HG03354 (cell line): Measurements from ENCODE around the gene BICD1.
"Not testable (repeated sequence)": the region's sequence is repeated elsewhere in the genome, so short reads cannot be mapped to it uniquely, and the experiment has no call there.

Experiments
- ATAC-seq: cut with Tn5 transposase; IDR thresholded peaks from one replicate; pipeline ENCODE4 v1.9.1; 2021; ENCODE audit warnings: mild to moderate bottlenecking; ENCODE audit not compliant: unreplicated experiment, poor library complexity, severe bottlenecking

BICD1 gene

DNA sequence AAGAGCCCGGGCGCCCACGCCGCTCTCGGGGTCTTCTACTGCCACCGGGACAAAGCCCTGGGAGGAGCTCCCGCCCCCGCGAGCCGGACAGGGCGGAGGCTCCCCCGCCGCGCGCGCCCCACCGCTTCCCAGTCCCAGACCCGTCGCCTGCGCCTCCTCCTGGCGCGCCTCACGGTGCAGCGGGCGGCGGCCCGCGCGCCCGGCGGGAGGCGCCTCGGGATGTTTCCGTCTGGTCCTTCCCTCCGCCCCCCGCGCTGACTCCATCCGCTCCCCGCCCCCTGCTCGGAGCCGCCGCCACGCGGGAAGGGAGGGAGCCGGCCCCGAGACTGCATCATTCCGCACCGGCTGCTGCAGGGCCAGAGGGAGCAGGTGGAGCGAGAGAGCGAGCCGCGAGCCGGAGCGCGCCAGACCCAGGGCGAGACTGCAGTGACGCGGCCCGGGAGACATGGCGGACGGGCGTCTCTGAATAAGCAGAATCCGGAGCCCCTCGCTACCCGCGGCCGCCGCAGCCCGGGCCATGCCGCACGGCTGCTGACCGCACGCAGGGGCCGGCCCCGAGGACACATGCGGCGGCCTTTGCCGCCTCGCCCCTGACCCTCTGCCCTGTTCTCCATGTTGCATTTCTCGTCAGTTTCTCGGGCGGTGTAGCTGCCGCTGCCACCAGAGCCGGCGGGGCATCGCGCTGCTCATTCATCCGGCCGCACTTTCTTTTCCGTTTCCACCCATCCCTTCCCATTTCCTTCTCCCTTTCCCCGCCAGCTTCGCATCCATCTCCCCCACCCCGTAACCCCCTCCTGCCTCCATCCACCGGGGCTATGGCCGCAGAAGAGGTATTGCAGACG, at the start of gene BICD1:
Gene BICD1, plus strand, starts transcription at position 331 of the 842 bp plus-strand sequence. Its CDS starts 485 bp downstream, at position 816.
- peak; percentile 87 for ATAC-seq

GRCh38 chr12:32061033-32061432, 45.6 kb upstream of the BICD1 start:
- ATAC-seq: no peak

- ATAC-seq: no peak
These were observed 43.8 kb upstream of the BICD1 start for GRCh38 chr12:32062881-32063280.

GRCh38 chr12:32063796-32064195, 42.9 kb upstream of the BICD1 start:
- ATAC-seq: no peak

DNA sequence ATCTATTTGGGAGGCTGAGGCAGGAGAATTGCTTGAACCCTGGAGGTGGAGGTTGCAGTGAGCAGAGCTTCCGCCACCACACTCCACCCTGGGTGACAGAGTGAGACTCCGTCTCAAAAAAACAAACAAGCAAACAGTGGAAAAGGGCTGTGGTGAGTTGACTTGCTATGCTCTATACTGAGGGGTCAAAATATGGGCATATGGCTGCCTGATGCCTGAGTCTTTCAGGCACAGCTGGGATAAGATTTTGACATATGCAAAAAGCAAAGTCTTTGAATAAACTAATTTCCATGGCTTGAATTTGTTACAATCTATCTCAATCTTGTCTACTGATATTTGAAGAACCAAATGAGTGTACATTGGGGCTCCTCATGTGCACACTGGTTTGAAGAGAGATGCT, 40.4 kb upstream of the BICD1 start:
- ATAC-seq: no peak

- ATAC-seq: no peak
These were observed 37.6 kb upstream of the BICD1 start for GRCh38 chr12:32069071-32069470.

GRCh38 chr12:32069731-32070130, 36.9 kb upstream of the BICD1 start:
- no peak for ATAC-seq

GRCh38 chr12:32070370-32070769, 36.3 kb upstream of the BICD1 start:
- no peak for ATAC-seq

GRCh38 chr12:32072102-32072501, 34.5 kb upstream of the BICD1 start:
- ATAC-seq: no peak

- no peak for ATAC-seq
These were observed 32.2 kb upstream of the BICD1 start for GRCh38 chr12:32074432-32074831.

DNA sequence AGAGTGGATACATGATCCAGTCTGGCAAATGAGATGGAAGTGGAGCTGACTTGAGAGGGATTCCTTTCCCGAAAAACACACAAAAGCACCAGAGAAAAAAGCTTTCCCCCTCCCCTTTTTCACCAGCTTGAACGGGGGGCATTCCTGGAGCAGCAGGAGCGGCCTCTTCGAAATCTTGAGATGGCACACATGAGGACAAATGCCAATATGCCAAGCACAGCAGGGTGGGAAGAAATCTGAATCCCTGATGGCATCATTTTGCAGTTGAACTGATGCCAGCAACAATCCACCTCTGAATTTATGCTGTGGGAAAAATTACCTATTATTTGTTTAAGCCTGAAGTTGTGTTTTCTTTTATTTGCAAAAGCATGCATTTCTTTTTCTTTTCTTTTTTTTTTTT, 29.7 kb upstream of the BICD1 start:
- ATAC-seq: no peak

DNA sequence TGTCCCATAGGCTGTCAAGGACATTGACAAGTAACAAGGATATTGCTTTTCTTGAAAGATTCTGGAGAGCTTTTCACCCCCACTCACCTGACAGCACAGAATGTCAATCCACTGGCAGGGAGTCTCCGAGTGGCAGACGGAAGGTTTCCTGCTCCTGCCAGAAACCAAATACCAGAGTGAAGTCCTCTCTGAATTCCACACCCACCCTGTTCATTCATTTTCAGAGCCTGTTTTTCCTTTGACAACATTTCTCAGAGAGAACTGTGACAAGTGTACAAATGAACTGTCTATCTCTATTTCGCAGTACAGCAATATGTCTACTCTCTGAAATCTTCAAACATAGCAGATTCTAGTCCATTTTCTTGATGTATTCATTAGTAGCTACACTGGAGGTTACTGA, 26.2 kb upstream of the BICD1 start:
- no peak for ATAC-seq

- no peak for ATAC-seq
These were observed 23.2 kb upstream of the BICD1 start for GRCh38 chr12:32083489-32083888.

GRCh38 chr12:32084017-32084688, 22.5 kb upstream of the BICD1 start:
- ATAC-seq: no peak

- no peak for ATAC-seq
These were observed 21.9 kb upstream of the BICD1 start for GRCh38 chr12:32084753-32085152.

DNA sequence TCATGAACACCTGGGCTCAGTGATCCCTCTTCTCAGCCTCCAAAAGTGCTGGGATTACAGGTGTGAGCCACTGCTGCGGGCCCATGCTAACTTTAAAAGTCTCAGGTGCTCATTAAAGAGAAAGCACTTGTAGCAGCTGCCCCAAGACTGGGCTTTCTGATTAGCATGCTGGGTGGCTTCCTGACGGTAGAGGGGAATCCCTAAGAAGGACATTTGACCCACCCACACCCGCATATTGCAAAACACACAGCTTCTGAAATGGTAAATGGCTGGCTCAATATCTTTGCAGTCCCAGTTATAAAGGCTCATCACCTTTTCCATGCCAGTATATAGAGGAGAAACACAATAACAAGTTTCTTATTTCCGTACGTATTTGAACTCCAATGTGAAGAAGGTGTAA, 19.3 kb upstream of the BICD1 start:
- ATAC-seq: no peak

- no peak for ATAC-seq
These were observed 17.5 kb upstream of the BICD1 start for GRCh38 chr12:32089156-32089555.

GRCh38 chr12:32089586-32089985, 17.1 kb upstream of the BICD1 start:
- no peak for ATAC-seq

DNA sequence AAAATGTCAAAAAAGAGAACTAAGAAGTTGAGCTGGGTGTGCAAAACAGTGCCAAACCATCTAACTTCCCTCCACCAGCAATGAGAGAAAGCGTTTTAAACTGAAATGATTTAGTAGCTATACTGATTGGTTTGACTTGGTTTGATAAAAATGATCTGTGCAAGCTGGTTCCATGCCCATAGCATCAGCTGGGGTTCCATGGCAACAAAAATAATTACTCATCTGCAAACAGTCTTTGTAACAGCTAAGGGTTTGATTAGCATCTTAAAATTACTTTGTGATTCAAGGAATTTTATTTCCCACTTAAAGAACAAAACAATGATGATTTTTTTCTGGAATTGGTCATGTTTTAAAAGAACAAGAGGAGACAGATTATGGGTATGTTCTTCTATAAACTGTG, 15.0 kb upstream of the BICD1 start:
- ATAC-seq: no peak

DNA sequence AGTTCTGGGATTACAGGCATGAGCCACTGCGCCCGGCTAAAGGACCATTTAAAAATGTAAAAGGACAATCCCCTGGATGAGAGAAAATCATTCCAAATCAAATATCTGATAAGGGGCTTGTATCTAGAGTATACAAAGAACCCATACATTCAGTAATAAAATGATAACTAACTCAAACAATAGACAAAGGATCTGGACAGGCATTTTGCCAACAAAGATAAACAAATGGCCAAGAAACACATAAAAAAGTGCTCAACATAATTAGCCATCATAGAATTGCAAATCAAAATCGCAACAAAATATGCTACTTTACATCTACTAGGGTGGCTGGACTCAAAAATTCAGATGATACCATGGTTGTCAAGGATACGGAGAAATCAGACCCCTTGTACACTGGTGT, 8.5 kb upstream of the BICD1 start:
- ATAC-seq: no peak

- not testable (repeated sequence) for ATAC-seq
These were observed 7.4 kb upstream of the BICD1 start for GRCh38 chr12:32099275-32099674.
